IMR-90 (cell line): Measurements from ENCODE around the gene PYDC1. TPM values are rescaled to one million over a fixed set of nuclear protein-coding genes. Genes with fewer than 3 reads are reported as not detected.

ENCODE experiments used
- ATAC-seq: fragments of 200-7000 bp; cut with Tn5 transposase; 2 replicates; pipeline ENCODE4 v1.9.1; 2020; ENCODE audit warnings: low read depth, mild to moderate bottlenecking, moderate library complexity
- BruUV-seq: library from RNA; stranded (reverse); fragments of 400-500 nt; replicated peaks from 2 replicates; lab custom pipeline; 2021; lab: Mats Ljungman, UMichigan
- CTCF ChIA-PET: fragments of 300-600 bp; formaldehyde crosslinking; extraction: SDS; loops from one replicate; lab custom pipeline; 2021; ENCODE audit warnings: antibody characterized with exemption; lab: Yijun Ruan, JAX
- POLR2A ChIA-PET: fragments of 300-600 bp; sonication (Branson Sonifier 250); formaldehyde crosslinking; loops from one replicate; lab custom pipeline; 2022; ENCODE audit warnings: antibody characterized with exemption; ENCODE audit not compliant: unreplicated experiment; lab: Charles Lee
- DNase-seq: peaks from one replicate; pipeline ENCODE4 v3.0.0; 2013
- H2AFZ ChIP-seq: replicated peaks from 2 replicates; pipeline ENCODE3; 2013; ENCODE audit warnings: low read length, mild to moderate bottlenecking; ENCODE audit not compliant: poor library complexity
- H2AK5ac ChIP-seq: 2 replicates; pipeline ENCODE4 v1.6.1; 2013; ENCODE audit warnings: low read depth, low read length, inconsistent platforms
- H2AK9ac ChIP-seq: replicated peaks from 2 replicates; pipeline ENCODE3; 2013; ENCODE audit warnings: mild to moderate bottlenecking, low read depth, low read length, moderate library complexity; ENCODE audit not compliant: poor library complexity
- H2BK120ac ChIP-seq: 2 replicates; pipeline ENCODE4 v1.6.1; 2013; ENCODE audit warnings: low read depth, low read length, inconsistent platforms
- H2BK15ac ChIP-seq: 3 replicates; pipeline ENCODE4 v1.6.1; 2013; ENCODE audit warnings: low read depth, low read length, inconsistent platforms
- H2BK20ac ChIP-seq: 2 replicates; pipeline ENCODE4 v1.6.1; 2013; ENCODE audit warnings: low read depth, mild to moderate bottlenecking, inconsistent platforms, low read length, moderate library complexity
- H2BK5ac ChIP-seq: 2 replicates; pipeline ENCODE4 v1.6.1; 2013; ENCODE audit warnings: mild to moderate bottlenecking, low read depth, low read length, inconsistent platforms; ENCODE audit not compliant: poor library complexity, severe bottlenecking
- H3K14ac ChIP-seq: replicated peaks from 2 replicates; pipeline ENCODE4 v1.6.1; 2013; ENCODE audit warnings: low read depth, low read length, inconsistent platforms
- H3K18ac ChIP-seq: 2 replicates; pipeline ENCODE4 v1.6.1; 2013; ENCODE audit warnings: low read depth, low read length, control low read depth
- H3K23ac ChIP-seq: 2 replicates; pipeline ENCODE4 v1.6.1; 2013; ENCODE audit warnings: low read depth, low read length, inconsistent platforms
- H3K27ac ChIP-seq: 2 replicates; pipeline ENCODE4 v1.5.1; 2013; ENCODE audit warnings: mild to moderate bottlenecking, control low read depth, low read length; ENCODE audit not compliant: insufficient read depth
- H3K27me3 ChIP-seq: 2 replicates; pipeline ENCODE4 v1.6.1; 2013; ENCODE audit warnings: low read length; ENCODE audit not compliant: control insufficient read depth, insufficient read depth
- H3K36me3 ChIP-seq: 2 replicates; pipeline ENCODE4 v1.6.1; 2013; ENCODE audit warnings: low read length, mixed read lengths; ENCODE audit not compliant: control insufficient read depth, insufficient read depth
- H3K4ac ChIP-seq: 2 replicates; pipeline ENCODE4 v1.6.1; 2013; ENCODE audit warnings: low read depth, low read length, inconsistent platforms
- H3K4me1 ChIP-seq: 2 replicates; pipeline ENCODE4 v1.6.1; 2013; ENCODE audit warnings: low read length, mixed read lengths; ENCODE audit not compliant: control insufficient read depth, insufficient read depth
- H3K4me2 ChIP-seq: 2 replicates; pipeline ENCODE4 v1.6.1; 2013; ENCODE audit warnings: low read depth, mild to moderate bottlenecking, control low read depth, low read length, moderate library complexity
- H3K4me3 ChIP-seq: 2 replicates; pipeline ENCODE4 v1.5.1; 2013; ENCODE audit warnings: low read depth, mild to moderate bottlenecking, control low read depth, low read length, moderate library complexity; ENCODE audit not compliant: insufficient read depth
- H3K56ac ChIP-seq: 2 replicates; pipeline ENCODE4 v1.6.1; 2013; ENCODE audit warnings: low read length, inconsistent platforms; ENCODE audit not compliant: insufficient read depth; ENCODE audit errors: extremely low read depth
- H3K79me1 ChIP-seq, 2 experiments: 2 replicates each; pipeline ENCODE4 v1.6.1; 2013; ENCODE audit warnings: low read length in 2 of 2, inconsistent platforms in 1 of 2, low read depth in 1 of 2
- H3K9ac ChIP-seq: 2 replicates; pipeline ENCODE4 v1.6.1; 2013; ENCODE audit warnings: low read depth, low read length, control low read depth
- H3K9me1 ChIP-seq: 2 replicates; pipeline ENCODE4 v1.6.1; 2013; ENCODE audit warnings: low read length, inconsistent platforms; ENCODE audit not compliant: insufficient read depth
- H3K9me3 ChIP-seq: 2 replicates; pipeline ENCODE4 v1.6.1; 2013; ENCODE audit warnings: low read length; ENCODE audit not compliant: control insufficient read depth, insufficient read depth
- H4K20me1 ChIP-seq: 2 replicates; pipeline ENCODE4 v1.6.1; 2013; ENCODE audit warnings: low read length, inconsistent platforms; ENCODE audit not compliant: insufficient read depth
- H4K5ac ChIP-seq: 2 replicates; pipeline ENCODE4 v1.6.1; 2013; ENCODE audit warnings: mild to moderate bottlenecking, low read depth, low read length, control low read depth
- H4K8ac ChIP-seq, 2 experiments: 2 replicates each; pipeline ENCODE4 v1.6.1; 2013; ENCODE audit warnings: low read depth in 2 of 2, low read length in 2 of 2, control low read depth in 1 of 2, inconsistent platforms in 1 of 2
- H4K91ac ChIP-seq: 2 replicates; pipeline ENCODE4 v1.6.1; 2013; ENCODE audit warnings: low read depth, low read length, inconsistent platforms; ENCODE audit not compliant: insufficient read depth
- CEBPB ChIP-seq: IDR thresholded peaks from 2 replicates; pipeline ENCODE4 v1.6.1; 2012; ENCODE audit warnings: low read depth, low read length, improper control_type of control experiment
- FOS ChIP-seq: fragments of 150-350 bp; IDR thresholded peaks from 2 replicates; pipeline ENCODE4 v1.6.1; 2016; ENCODE audit warnings: low read depth, low read length
- MAFK ChIP-seq: IDR thresholded peaks from 2 replicates; pipeline ENCODE4 v1.6.1; 2012; ENCODE audit warnings: low read depth, low read length, improper control_type of control experiment
- WGBS, 2 experiments: methylation state at CpG; one replicate each; pipeline versions ENCODE4 v1.1.5 to v1.1.7; 2013; ENCODE audit warnings: missing lambda C conversion rate in 2 of 2; ENCODE audit not compliant: insufficient read length in 1 of 2; ENCODE audit errors: extremely low coverage in 2 of 2; 5-methylcytosine and 5-hydroxymethylcytosine counted together
- dilution Hi-C: fragments of 300-500 bp; cut with HindIII; formaldehyde crosslinking; loops from one replicate; pipeline ENCODE4 v1.14.3; 2018; ENCODE audit warnings: low sequenced_read_pairs; ENCODE audit not compliant: unreplicated experiment
- in situ Hi-C: fragments of 300-500 bp; cut with MboI; formaldehyde crosslinking; loops from 3 replicates; pipeline ENCODE4 v1.14.3; 2019; ENCODE audit warnings: low sequenced_read_pairs, inconsistent platforms, mixed read lengths
- intact Hi-C: fragments of 100-400 bp; cut with micrococcal nuclease; formaldehyde crosslinking; loops from 2 replicates; pipeline ENCODE4 v1.10.0; 2022
- polyA plus RNA-seq, 3 experiments: library from polyadenylated mRNA; depleted of rRNA; stranded (reverse); fragments of >200 nt; gene quantifications; 2 replicates each; pipeline ENCODE4 v1.2.3, GENCODE V29; 2012; ENCODE audit warnings: low replicate concordance in 1 of 3
- total RNA-seq: library from RNA; depleted of rRNA; stranded (reverse); fragments of >200 nt; gene quantifications from 2 replicates; pipeline ENCODE4 v1.2.3, GENCODE V29; 2012

Gene PYDC1
- total and polyA plus RNA-seq, 2 of the 4 experiments (the other 2 are of a cell fraction): not detected

GRCh38 chr16:31216422-31217135, at the start of gene PYDC1 (continued):
- no peak for TF ChIP-seq CEBPB

GRCh38 chr16:31265329-31266245, 48.7 kb upstream of the PYDC1 start:
- Histone ChIP-seq H2BK15ac (no peak overlapping the region), H2BK5ac (no peak overlapping the region), H4K20me1 (no peaks in the 10 kb centered on the region), H4K91ac (no peak overlapping the region), H3K9me3 (no peaks in the 10 kb centered on the region), H3K27me3 (peaks cover 5% of the 10 kb centered on the region; the same call in 1 of the 2 replicates), H3K4ac (no peak overlapping the region), H2AK9ac (no peak overlapping the region), H3K14ac (no peak overlapping the region), H2BK20ac (no peak overlapping the region), H3K79me1 (no peaks in the 10 kb centered on the region), H2BK120ac (no peak overlapping the region), H3K4me2 (no peak overlapping the region), H3K4me3 (no peak overlapping the region), H2AFZ (peak overlapping the region; percentile 26), H3K27ac (no peak overlapping the region), H4K8ac (no peak overlapping the region), H3K36me3 (no peaks in the 10 kb centered on the region), H3K18ac (no peak overlapping the region), H3K23ac (no peak overlapping the region), H2AK5ac (no peak overlapping the region), H3K4me1 (no peaks in the 10 kb centered on the region), H3K9ac (no peak overlapping the region), H3K9me1 (no peaks in the 10 kb centered on the region), H3K56ac (no peak overlapping the region), H4K5ac (no peak overlapping the region)
- ChIA-PET CTCF (no interaction called here), POLR2A (no interaction called here)
- TF ChIP-seq FOS (peak; percentile 62; the same call in 1 of the 2 replicates), MAFK (no peak)
- in situ Hi-C loops: no loop called here
- dilution Hi-C loops: no loop called here
- BruUV-seq: no TSS peak
- intact Hi-C loops: no loop called here
- peak; percentile 60 for DNase-seq
- WGBS, 2 experiments: 66% methylated on average over 10 of the region's 20 CpGs; no CpG with 5 or more reads in 1 of the 2 experiments
- ATAC-seq: no peak; the same call in 1 of the 2 replicates
